ENCODE results near the gene ADAMTS7.
"Not testable (repeated sequence)": the region's sequence is repeated elsewhere in the genome, so short reads cannot be mapped to it uniquely, and the experiment has no call there.

Gene ADAMTS7, protein sequence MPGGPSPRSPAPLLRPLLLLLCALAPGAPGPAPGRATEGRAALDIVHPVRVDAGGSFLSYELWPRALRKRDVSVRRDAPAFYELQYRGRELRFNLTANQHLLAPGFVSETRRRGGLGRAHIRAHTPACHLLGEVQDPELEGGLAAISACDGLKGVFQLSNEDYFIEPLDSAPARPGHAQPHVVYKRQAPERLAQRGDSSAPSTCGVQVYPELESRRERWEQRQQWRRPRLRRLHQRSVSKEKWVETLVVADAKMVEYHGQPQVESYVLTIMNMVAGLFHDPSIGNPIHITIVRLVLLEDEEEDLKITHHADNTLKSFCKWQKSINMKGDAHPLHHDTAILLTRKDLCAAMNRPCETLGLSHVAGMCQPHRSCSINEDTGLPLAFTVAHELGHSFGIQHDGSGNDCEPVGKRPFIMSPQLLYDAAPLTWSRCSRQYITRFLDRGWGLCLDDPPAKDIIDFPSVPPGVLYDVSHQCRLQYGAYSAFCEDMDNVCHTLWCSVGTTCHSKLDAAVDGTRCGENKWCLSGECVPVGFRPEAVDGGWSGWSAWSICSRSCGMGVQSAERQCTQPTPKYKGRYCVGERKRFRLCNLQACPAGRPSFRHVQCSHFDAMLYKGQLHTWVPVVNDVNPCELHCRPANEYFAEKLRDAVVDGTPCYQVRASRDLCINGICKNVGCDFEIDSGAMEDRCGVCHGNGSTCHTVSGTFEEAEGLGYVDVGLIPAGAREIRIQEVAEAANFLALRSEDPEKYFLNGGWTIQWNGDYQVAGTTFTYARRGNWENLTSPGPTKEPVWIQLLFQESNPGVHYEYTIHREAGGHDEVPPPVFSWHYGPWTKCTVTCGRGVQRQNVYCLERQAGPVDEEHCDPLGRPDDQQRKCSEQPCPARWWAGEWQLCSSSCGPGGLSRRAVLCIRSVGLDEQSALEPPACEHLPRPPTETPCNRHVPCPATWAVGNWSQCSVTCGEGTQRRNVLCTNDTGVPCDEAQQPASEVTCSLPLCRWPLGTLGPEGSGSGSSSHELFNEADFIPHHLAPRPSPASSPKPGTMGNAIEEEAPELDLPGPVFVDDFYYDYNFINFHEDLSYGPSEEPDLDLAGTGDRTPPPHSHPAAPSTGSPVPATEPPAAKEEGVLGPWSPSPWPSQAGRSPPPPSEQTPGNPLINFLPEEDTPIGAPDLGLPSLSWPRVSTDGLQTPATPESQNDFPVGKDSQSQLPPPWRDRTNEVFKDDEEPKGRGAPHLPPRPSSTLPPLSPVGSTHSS (N-terminal part only)

DNA sequence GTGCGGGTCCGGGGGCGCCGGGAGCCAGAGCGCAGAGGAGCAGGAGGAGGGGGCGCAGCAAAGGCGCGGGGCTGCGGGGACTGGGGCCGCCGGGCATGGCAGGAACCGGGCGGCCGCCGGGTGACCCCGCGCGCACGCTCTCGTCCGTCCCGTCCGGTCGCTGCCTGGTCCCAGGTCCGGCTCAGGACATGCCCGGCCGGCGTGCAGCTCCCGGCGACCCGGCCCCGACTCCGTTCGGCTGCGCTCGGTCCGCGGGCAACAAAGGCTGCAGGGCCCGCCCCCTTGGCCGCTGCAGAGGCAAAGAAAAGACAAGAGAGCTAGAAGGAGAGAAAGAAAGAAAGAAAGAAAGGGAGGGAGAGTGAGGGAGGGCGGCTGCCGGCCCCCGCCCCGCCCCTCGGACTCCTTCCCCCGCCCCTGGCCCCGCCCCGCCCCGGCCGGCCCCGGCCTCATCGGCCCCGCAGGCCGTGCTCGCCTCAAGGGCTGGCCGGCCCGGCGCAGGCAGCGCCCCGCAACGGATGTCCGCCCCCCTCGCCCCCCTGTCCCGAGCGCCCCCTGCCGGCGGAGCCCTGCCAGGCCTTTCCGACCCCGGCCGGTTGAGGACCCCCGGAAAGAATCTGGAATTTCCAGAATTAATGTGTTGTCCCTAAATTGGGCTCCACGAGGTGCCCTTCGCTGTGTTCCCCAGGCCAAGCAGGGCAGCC, at the start of gene ADAMTS7:
ADAMTS7 (minus strand) TSS at position 341 of the 701 bp plus-strand sequence; CDS start at position 97, 244 bp downstream.
- peak; percentile 8 for DNase-seq

DNA sequence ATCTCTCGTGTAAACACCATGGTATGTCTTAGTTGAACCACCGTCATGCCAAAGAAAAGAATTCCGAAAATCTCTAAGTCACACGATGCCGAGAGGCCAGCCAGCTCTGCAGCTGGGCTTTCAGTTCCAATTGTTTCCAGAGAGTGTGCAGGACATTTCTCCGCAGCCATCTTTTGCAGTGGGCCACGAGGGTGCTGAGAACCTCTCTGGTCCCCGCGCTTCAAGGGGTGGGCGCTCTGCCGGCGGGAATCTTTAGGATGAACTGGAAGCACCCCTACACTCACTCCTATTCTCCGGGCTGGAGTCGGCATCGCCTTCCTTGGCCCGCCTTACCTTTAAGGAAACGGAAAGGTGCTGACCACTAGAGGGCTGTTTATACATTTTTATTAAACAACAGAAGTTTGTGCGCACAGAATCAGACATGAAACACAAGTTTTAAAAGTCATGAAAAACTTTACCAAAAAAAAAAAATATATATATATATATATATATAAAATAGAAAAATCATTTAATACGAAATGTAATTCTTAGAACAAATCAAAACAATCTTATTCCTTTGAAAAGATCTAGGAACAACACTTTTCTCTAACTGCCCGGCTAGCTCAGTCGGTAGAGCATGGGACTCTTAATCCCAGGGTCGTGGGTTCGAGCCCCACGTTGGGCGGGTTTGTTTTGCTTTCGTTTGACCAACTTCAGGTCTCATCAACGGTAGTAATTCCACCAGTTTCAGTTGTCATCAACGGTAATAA, 48.9 kb upstream of the ADAMTS7 start:
- DNase-seq = peak; percentile 41

DNA sequence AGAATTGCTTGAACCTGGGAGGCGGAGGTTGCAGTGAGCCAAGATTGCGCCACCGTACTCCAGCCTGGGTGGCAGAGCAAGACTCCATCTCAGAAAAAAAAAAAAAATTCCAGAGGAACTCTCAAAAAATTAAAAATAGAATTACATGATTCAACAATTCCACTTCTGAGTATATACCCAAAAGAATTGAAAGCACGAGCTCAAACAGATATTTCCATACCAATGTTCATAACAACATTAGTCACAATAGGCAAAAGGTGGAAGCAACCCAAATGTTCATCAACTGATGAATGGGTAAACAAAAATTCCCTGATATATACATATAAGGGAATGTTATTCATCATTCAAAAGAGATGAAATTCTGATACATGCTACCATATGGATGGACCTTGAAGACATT, 44.5 kb upstream of the ADAMTS7 start:
- DNase-seq = no peak

DNA sequence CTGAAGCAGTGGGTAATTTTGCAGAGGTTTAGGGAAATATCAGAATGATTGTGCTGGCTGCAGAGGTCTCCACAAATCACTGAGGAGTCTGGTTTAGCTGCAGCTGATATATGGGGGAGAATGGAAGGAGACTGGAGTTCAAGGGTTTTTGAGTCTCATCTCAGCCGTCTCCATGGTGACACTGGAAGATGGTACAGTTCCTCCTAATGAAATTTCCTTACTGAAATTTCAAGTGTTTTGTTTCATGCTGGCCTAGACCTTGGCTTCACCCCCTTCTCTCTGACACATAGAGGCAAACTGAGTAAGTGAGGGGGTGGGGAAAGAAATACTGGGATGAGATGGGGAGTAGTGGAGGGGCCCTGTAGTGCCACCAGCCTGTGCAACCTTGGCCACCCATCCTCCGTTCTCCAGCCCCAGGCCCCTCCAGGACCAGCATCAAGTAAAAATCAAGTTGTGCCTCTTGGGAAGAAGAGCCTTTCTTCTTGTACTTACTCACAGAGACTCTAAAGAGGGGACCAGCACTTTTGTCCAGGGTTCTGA, 43.6 kb upstream of the ADAMTS7 start:
- no peak for DNase-seq

DNA sequence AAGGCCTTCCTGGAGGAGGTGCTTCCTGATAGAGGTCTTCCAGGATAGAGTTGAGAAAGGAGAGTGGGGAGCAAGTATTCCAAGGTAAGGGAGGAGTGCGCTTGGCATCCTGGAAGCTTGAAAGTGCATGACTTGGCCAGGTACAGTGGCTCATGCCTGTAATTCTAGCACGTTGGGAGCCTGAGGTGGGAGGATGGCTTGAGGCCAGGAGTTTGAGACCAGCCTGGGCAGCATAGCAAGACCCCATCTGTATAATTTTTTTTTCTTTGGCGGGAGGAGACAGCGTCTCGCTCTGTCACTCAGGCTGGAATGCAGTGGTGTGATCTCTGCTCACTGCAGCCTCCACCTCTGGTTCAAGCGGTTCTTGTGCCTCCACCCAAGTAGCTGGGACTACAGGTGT, 42.2 kb upstream of the ADAMTS7 start:
- DNase-seq = no peak

DNA sequence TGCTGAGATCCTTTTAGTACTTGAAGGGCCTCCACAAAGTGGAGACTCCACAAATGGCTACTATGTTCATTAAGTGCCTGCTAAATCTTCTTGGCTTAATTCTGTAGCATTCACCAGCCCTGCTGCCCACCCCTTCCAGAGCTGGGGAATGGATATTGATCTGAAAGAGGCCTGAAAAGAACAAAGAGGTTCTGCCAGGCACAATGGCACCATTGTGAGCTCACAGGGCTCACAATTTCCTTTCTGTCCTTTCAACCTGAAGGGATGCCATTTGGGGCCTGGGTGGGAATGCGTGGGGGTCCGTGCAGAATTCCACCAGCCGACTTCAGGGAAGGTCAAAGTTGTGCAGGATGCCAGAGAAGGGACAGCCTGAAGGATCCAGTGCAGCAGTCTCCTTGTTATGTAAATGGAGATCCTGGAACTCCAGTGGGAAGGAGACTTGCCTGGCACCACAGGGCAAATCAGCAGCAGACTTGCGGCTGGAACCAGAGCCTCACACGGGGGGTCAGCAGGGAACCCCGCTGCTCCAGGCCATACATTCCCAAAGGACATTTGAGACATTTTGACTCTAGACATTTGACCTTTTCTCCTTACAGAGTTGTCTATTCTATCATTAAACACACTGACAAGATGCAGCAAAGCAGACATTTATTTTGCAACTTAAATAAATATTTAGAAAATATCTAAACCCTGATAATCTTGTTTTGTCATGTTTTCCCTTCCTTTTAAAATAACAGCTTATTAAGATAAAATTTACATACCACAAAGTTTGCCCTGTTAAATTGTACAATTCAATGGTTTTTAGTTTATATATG, 39.9 kb upstream of the ADAMTS7 start:
- DNase-seq = no peak

DNA sequence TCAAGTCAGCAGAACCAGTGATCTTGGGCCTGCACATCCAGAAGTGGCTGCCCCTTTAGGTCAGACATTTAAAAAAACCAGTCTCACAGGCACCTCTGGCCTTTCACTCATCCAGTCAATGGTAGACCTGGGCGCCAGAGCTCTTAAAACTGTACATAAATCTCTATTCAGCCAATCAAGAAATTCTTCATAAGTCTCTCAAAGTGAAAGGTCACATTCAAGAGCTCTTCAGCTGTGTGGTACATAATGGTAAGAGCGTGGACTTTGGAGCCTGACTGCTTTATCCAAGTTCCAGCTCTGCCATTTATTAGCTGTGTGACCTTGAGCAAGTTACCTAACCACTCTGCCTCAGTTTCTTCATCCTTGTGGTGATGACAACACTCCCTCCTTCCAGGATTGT, 39.1 kb upstream of the ADAMTS7 start:
- DNase-seq = no peak

DNA sequence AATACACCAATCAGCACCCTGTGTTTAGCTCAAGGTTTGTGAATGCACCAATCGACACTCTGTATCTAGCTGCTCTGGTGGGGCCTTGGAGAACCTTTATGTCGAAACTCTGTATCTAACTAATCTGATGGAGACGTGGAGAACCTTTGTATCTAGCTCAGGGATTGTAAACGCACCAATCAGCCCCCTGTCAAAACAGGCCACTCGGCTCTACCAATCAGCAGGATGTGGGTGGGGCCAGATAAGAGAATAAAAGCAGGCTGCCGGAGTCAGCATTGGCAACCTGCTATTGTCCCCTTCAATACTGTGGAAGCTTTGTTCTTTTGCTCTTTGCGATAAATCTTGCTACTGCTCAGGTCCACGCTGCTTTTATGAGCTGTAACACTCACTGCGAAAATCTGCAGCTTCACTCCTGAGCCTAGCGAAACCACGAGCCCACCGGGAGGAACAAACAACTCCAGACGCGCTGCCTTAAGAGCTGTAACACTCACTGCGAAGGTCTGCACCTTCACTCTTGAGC, 36.2 kb upstream of the ADAMTS7 start:
- DNase-seq = not testable (repeated sequence)

DNA sequence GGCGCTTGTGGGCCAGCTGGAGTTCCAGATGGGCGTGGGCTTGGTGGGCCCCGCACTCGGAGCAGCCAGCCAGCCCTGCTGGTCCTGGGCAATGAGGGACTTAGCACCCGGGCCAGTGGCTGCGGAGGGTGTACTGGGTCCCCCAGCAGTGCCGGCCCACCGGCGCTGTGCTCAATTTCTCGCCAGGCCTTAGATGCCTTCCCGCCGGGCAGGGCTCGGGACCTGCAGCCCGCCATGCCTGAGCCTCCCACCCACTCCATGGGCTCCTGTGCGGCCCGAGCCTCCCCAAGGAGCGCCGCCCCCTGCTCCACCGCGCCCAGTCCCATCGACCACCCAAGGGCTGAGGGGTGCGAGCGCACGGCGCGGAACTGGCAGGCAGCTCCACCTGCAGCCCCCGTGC, 35.6 kb upstream of the ADAMTS7 start:
- DNase-seq = not testable (repeated sequence)

DNA sequence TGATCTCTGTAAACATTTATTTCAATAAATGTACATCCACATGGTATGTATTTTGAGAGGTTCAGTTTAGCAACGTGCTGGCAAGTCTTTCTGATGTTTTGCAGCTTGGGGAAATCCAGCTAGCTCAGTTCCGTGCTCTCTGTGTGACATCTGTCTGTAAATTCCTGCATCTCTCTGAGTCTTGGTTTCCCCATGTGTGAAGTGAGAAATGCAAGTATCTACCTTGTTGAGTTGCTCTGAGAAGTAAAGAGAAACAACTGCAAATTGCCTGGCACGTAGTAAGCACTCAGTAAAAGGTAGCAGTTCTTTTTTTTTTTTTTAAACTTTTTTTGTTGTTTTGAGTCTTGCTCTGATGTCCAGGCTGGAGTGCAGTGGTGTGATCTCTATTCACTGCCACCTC, 31.3 kb upstream of the ADAMTS7 start:
- DNase-seq = no peak

DNA sequence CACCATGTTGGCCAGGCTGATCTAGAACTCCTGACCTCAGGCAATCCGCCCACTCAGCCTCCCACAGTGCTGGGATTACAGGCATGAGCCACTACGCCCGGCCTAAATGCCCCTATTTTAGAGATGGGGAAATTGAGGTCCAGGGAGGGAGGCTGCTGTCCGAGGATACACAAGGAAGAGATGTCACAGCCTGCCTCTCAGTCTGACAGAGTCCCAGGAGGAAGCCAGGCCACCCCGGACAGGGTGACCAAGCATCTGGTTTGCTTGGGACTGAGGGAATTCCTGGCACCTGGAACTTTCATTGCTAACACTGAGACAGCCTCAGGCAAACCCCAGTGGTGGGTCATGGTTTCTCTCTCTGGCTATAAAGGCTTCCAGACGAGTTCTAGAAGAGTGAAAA, 30.6 kb upstream of the ADAMTS7 start:
- no peak for DNase-seq

DNA sequence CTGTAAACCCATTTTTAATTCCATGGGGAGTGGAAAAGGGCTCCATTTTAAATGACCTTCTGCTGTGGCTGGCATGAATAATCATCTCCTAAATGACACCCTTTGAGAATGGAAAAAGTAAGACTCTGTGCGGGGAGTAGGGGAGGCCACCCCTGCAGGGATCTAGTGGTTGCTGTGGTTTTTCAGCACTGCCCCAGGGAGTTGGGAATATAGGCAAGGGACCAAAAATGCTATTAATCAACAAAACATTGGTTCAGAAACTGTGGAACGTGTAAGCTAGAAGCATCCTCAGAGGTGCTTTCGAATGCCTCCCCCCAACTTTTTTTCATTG, 30.1 kb upstream of the ADAMTS7 start:
- DNase-seq = no peak

DNA sequence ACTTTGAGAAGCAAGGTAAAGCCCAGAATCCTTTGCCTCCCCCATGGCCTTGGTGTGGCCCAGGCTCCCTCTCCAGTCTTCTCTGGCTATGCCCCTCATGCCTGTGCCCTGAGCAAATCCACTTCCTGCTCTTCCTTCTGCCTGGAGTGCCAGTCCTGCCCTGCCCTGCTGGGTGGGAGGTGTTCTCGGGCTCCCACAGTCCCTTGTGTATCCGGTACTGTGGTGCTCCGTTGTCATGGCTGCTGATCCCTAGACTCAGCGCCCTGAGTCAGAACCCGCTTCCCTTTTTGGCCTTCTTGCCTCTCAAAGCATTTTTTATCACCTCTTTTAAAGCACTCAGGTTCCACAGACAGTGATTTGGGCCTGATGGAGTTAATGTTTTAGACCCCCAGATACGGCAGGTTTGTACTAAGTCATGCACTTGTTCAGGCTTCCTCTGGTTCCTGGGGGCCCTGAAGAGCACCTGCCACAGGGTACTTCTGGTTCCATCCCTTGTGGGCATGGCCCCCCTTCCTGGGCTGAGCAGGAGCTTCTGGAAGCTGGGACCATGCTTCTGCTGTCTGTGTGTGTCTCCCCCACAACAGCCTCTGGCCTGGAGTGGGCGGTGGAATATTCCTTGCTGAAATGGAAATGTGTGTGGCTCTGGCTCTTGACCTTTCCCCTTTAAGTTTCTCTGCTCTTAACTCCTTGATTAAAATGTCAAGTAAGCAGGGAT, 29.6 kb upstream of the ADAMTS7 start:
- no peak for DNase-seq

DNA sequence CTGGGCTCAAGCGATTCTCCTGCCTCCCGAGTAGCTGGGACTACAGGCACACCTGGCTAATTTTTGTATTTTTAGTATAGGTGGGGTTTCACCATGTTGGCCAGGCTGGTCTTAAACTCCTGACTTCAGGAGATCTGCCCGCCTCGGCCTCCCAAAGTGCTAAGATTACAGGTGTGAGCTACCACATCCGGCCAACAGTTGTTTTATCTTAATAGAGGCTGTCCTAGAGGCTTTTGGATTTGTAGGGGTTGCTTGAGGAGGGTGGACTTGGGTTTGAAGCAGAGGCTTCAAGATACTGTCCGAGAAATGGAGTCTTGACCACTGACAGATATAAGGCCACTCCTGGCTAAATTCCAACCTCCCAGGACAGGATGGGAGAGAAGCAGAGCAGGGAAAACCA, 27.9 kb upstream of the ADAMTS7 start:
- DNase-seq = not testable (repeated sequence)

DNA sequence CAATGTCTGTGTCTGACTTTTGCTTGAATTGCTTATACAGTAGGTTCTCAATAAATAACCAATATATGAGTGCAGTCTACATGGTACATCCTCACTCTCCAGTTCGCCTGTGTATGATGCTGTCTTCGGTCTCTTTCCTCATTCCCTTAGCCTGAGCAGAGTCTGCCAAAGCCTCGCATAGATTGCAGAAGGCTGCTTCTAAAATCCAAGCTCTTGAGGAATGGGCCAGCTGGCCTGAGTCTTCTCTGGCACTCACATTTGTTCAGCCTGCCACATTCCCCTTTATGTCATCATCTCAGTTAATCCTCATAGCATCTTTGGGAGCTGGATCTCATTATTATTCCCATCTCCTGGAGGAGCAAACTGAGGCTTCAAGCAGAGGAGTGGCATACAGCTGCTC, 27.2 kb upstream of the ADAMTS7 start:
- DNase-seq = no peak

DNA sequence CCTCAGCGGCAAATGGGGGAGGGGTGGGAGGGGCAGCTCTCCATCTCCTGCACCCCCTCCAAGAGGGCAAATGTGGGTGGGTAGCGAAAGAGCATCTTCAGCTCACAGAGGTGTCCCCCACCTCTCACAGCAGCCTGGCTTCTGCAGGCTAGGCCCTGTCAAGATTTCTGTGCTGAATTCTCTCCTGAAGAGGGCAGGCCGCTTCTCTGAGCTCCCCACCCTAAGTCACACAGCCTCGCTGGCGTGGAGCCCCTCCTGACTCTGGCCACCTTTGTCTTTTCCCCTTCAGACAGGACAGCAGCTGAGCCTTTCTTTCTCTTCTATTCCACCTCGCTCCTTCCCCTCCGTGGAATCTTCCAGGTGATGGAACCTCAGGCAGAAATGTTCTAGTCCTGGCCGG, 26.3 kb upstream of the ADAMTS7 start:
- no peak for DNase-seq

DNA sequence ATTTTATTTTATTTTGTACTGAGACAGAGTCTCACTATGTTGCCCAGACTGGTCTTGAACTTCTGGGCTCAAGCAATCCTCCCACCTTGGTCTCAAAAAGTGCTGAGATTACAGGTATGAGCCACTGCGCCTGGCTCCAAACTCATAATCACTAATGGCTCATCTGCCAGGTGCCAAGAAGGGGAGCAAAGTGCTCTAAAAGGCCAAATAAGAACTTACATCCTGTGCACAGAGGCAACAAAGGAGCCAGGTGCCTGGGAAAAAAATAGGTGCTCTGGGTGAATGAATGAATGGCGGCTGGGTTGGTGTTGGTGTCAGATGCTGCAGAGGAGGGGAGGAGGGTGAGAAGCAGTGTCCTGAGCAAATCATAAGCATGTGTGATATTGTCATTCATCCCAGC, 25.9 kb upstream of the ADAMTS7 start:
- no peak for DNase-seq

DNA sequence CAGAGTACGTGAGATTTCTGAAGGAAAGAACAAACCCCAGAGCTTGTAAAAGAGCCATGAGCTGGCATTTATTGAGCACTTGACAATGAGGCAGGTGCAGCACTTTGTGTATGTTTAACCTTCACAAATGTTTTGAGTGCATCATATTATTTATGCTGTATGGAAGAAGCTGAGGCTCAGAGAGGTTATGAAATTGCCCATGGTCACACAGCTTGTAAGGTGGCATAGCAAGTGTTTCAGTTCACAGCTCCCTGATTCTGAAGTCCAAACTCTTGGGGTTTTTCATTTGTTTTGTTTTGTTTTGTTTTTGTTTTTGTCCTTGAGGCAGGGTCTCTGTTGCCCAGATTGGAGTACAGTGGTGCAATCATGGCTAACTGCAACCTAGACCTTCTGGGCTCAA, 25.1 kb upstream of the ADAMTS7 start:
- DNase-seq = no peak
